Naive B cell (primary cell): Measurements from ENCODE around the gene UBE2J2. TPM values are rescaled to one million over a fixed set of nuclear protein-coding genes. Genes with fewer than 3 reads are reported as not detected.

ENCODE experiments used
- ATAC-seq, 2 donors: fragments of 150-1000 bp; cut with Tn5 transposase; 2 replicates each; pipeline ENCODE4 v1.10.0; 2021; ENCODE audit warnings: low read depth in 2 of 2, mild to moderate bottlenecking in 2 of 2, moderate library complexity in 2 of 2
- DNase-seq: peaks from one replicate; pipeline ENCODE4 v3.0.0; 2022
- H3K27ac Mint-ChIP-seq, 6 donors: one replicate each; pipeline ENCODE4 v1.8.0; 2020 to 2022; ENCODE audit warnings: mild to moderate bottlenecking in 6 of 6, mixed read lengths in 6 of 6, moderate library complexity in 5 of 6, inconsistent platforms in 2 of 6
- H3K27me3 Mint-ChIP-seq, 3 donors: one replicate each; pipeline ENCODE4 v1.8.0; 2021 to 2022; ENCODE audit warnings: mixed read lengths in 3 of 3, mild to moderate bottlenecking in 1 of 3
- H3K36me3 Mint-ChIP-seq, 2 donors: one replicate each; pipeline ENCODE4 v1.8.0; 2020 to 2022; ENCODE audit warnings: mixed read lengths in 2 of 2, inconsistent platforms in 1 of 2, mild to moderate bottlenecking in 1 of 2
- H3K4me1 Mint-ChIP-seq, 3 donors: one replicate each; pipeline ENCODE4 v1.8.0; 2020 to 2022; ENCODE audit warnings: mixed read lengths in 3 of 3, inconsistent platforms in 1 of 3, mild to moderate bottlenecking in 1 of 3, moderate library complexity in 1 of 3
- H3K4me3 Mint-ChIP-seq, 8 donors: one replicate each; pipeline ENCODE4 v1.8.0; 2020 to 2022; ENCODE audit warnings: mild to moderate bottlenecking in 8 of 8, mixed read lengths in 8 of 8, moderate library complexity in 8 of 8, inconsistent platforms in 2 of 8
- H3K9me3 Mint-ChIP-seq, 7 donors: one replicate each; pipeline ENCODE4 v1.8.0; 2020 to 2022; ENCODE audit warnings: mixed read lengths in 7 of 7, mild to moderate bottlenecking in 5 of 7, inconsistent platforms in 2 of 7, moderate library complexity in 1 of 7
- polyA plus RNA-seq, 6 donors: library from polyadenylated mRNA; unstranded; fragments of 300-500 nt; fragmentation: Illumina TruSeq; gene quantifications; one replicate each; pipeline ENCODE4 v1.2.3, GENCODE V29; 2021; ENCODE audit warnings: low read depth in 6 of 6

UBE2J2 gene
- polyA plus RNA-seq, 6 donors from 2014 or later = 75.1 to 112 (median 87.4) TPM

- Mint-ChIP-seq H3K9me3 (no peaks in the 10 kb centered on the region), H3K27ac (peak overlapping the region; percentile 76 to 94 (median 84)), H3K4me3 (peak overlapping the region; percentile 75 to 93 (median 88)), H3K4me1 (peaks cover 19 to 30% (median 20%) of the 10 kb centered on the region in 3 donors), H3K36me3 (no peaks in the 10 kb centered on the region), H3K27me3 (no peaks in the 10 kb centered on the region)
- ATAC-seq (no peak), DNase-seq (no peak)
Observed at GRCh38 chr1:1306661-1307260, 33.1 kb upstream of the UBE2J2 start.

DNA sequence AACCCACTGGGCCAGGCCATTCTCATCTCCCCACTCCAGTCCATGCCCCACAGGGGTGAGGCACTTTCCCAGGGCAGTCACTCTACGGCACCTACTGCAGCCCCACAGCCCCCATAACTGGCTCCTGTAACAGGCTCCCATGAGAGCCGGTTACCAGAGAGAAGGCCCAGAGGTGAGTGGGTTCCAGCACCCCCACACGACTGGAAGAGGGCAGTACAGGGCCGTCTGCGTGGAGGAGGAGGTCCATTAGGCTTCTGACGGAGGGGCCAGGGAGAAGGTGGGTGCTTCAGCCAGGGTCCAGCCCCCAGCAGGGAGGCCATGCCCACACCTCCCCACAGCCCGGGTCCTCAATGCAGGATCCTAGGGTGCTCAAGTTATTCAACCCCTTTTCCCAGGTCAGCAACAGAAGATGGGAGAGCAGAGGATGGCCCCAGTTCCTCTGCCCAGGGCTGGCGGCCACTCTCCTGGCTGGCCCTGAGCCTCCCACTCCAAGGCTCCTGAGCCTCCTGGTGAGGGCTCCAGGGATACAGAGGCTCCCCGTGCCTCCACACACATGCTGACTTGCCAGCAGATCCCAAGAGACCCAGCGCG lies 32.5 kb upstream of the UBE2J2 start:
- no peaks in the 10 kb centered on the region for H3K36me3 Mint-ChIP-seq
- H3K27ac Mint-ChIP-seq = peak overlapping the region; percentile 75 to 94 (median 80)
- H3K27me3 Mint-ChIP-seq = no peaks in the 10 kb centered on the region
- H3K4me1 Mint-ChIP-seq = peaks cover 19 to 30% (median 20%) of the 10 kb centered on the region in 3 donors
- H3K9me3 Mint-ChIP-seq = no peaks in the 10 kb centered on the region
- no peak for ATAC-seq
- peak overlapping the region; percentile 75 to 93 (median 88) for H3K4me3 Mint-ChIP-seq
- no peak for DNase-seq

GRCh38 chr1:1305300-1306069 lies 31.8 kb upstream of the UBE2J2 start:
- Mint-ChIP-seq H3K4me1 (peaks cover 19 to 30% (median 20%) of the 10 kb centered on the region in 3 donors), H3K4me3 (peak overlapping the region; percentile 75 to 93 (median 88)), H3K36me3 (no peaks in the 10 kb centered on the region), H3K9me3 (no peaks in the 10 kb centered on the region), H3K27ac (peak overlapping the region; percentile 42 to 83 (median 70)), H3K27me3 (no peaks in the 10 kb centered on the region)
- ATAC-seq = peak; percentile 30 to 43
- DNase-seq = peak; percentile 65

- DNase-seq = no peak
- peak overlapping the region in 1 of 6 donors; percentile 66 for H3K27ac Mint-ChIP-seq
Observed at GRCh38 chr1:1304331-1305299, 31.0 kb upstream of the UBE2J2 start.

DNA sequence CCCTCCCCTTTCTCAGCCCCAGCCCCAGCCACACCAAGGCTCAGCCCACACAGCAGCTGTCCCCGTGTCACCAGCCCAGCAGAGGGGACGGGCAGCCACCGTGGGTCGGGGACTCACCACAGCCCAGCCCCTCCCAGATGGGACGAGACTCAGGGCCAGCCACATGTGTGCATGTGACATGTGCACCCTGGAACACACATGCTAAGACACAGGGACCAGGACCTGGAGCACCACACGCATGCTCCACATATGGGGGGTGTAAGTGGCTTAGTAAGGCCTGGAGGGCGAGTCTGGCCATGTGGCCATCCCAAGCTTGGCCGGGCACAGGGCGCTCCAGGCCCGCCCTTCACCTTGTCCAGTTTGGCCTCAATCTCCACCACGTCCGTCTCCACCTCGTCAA lies 30.1 kb upstream of the UBE2J2 start:
- Mint-ChIP-seq H3K27ac (no peak overlapping the region), H3K36me3 (no peaks in the 10 kb centered on the region), H3K4me1 (peaks cover 19 to 30% (median 20%) of the 10 kb centered on the region in 3 donors), H3K9me3 (no peaks in the 10 kb centered on the region), H3K27me3 (no peaks in the 10 kb centered on the region), H3K4me3 (peak overlapping the region in 1 of 8 donors; percentile 37)
- ATAC-seq = no peak
- DNase-seq = no peak

More at GRCh38 chr1:1304331-1305299, 31.0 kb upstream of the UBE2J2 start:
- H3K4me3 Mint-ChIP-seq = peak overlapping the region in 7 of 8 donors; percentile 20 to 92 (median 84)
- ATAC-seq = no peak
- no peaks in the 10 kb centered on the region for H3K36me3 Mint-ChIP-seq
- H3K9me3 Mint-ChIP-seq = no peaks in the 10 kb centered on the region
- peaks cover 19 to 30% (median 20%) of the 10 kb centered on the region in 3 donors for H3K4me1 Mint-ChIP-seq
- H3K27me3 Mint-ChIP-seq = no peaks in the 10 kb centered on the region

DNA sequence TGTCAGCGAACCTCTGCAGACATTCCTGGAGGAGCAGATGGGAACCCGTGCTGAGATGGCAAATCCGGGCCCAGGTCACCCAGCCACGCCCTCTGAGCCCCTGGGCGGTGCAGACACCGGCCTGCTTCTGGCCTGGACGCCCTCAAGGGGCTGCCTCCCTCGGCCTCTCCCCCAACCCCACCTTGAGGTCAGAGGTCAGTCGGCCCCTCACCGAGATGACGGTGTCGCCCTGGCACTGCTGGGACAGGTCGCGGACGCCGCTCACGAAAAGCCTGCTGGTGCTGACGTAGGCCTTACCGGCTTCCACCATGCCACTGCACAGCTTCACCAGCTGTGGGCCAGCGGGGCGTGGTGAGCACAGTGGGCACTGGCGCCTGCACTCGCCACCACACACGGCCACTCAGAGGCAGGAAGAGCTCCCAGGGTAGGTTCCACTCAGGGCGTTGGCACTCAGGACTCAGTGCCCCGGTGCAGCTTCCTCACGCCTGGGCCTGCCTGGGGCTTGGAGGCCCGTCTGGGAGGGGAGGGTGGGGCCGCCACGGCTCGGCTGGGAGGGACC lies 29.4 kb upstream of the UBE2J2 start:
- H3K27ac Mint-ChIP-seq = no peak overlapping the region
- no peaks in the 10 kb centered on the region for H3K9me3 Mint-ChIP-seq
- no peak overlapping the region for H3K4me3 Mint-ChIP-seq
- ATAC-seq (no peak), DNase-seq (no peak)
- H3K4me1 Mint-ChIP-seq = peaks cover 19 to 30% (median 20%) of the 10 kb centered on the region in 3 donors
- no peaks in the 10 kb centered on the region for H3K27me3 Mint-ChIP-seq
- H3K36me3 Mint-ChIP-seq = no peaks in the 10 kb centered on the region

GRCh38 chr1:1302006-1302430 lies 28.4 kb upstream of the UBE2J2 start:
- peaks cover 17 to 27% (median 18%) of the 10 kb centered on the region in 3 donors for H3K4me1 Mint-ChIP-seq
- DNase-seq (no peak), ATAC-seq (no peak)
- no peaks in the 10 kb centered on the region for H3K9me3 Mint-ChIP-seq
- no peaks in the 10 kb centered on the region for H3K27me3 Mint-ChIP-seq
- no peaks in the 10 kb centered on the region for H3K36me3 Mint-ChIP-seq
- H3K4me3 Mint-ChIP-seq = no peak overlapping the region
- no peak overlapping the region for H3K27ac Mint-ChIP-seq

GRCh38 chr1:1300352-1300739 lies 26.7 kb upstream of the UBE2J2 start:
- peaks cover 3 to 11% (median 5%) of the 10 kb centered on the region in 3 donors for H3K4me1 Mint-ChIP-seq
- H3K9me3 Mint-ChIP-seq = no peaks in the 10 kb centered on the region
- H3K4me3 Mint-ChIP-seq = no peak overlapping the region
- no peaks in the 10 kb centered on the region for H3K36me3 Mint-ChIP-seq
- H3K27ac Mint-ChIP-seq = no peak overlapping the region
- DNase-seq = no peak
- no peaks in the 10 kb centered on the region for H3K27me3 Mint-ChIP-seq
- no peak for ATAC-seq

- peak overlapping the region in 1 of 6 donors; percentile 18 for H3K27ac Mint-ChIP-seq
- H3K36me3 Mint-ChIP-seq = no peaks in the 10 kb centered on the region
- no peaks in the 10 kb centered on the region for H3K27me3 Mint-ChIP-seq
- DNase-seq = peak; percentile 27
- H3K9me3 Mint-ChIP-seq = no peaks in the 10 kb centered on the region
- ATAC-seq = peak; percentile 75 to 76
- peaks cover 0 to 5% (median 3%) of the 10 kb centered on the region in 3 donors for H3K4me1 Mint-ChIP-seq
- H3K4me3 Mint-ChIP-seq = no peak overlapping the region
Observed at GRCh38 chr1:1299686-1300351, 26.2 kb upstream of the UBE2J2 start.

DNA sequence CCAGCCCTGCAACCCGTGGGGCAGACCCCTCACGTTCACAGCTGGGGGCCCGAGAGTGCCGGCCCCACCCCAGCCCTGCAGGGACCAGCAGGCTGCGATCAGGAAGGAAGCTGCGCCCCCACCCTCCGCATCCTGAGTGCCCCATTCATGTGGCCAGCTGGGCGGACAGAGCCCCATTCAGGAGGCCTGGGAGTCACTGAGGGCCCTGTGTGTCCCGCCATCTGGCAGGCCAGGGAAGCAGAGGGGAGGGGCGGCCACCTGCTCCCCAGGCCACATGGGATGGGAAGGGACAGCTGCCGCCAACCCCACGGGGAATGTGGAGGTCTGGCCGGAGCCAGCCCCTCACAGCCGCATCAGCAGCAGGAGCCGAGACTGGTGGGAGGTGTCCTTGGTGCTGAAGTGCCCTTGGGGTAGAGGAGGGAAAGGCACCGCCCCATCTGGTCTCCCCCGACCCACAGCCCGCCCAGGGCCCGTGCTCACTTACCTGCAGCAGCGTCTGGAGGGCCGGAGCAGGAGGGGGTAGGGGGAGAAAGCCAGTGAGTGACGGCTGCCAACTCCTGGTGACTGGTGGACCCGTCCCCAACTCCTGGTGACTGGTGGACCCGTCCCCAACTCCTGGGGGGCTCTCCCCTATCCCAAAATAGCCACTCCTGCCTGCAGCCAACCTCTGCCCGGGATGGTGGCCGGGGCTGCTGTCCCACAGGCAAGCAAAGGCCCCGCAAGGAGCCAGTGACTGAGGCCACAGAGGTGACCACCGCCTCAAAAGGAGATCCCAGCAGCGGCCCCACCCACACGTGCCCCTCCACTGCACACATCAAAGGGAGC lies 25.4 kb upstream of the UBE2J2 start:
- ATAC-seq (no peak), DNase-seq (no peak)
- Mint-ChIP-seq H3K4me3 (no peak overlapping the region), H3K36me3 (no peaks in the 10 kb centered on the region), H3K27ac (peak overlapping the region in 1 of 6 donors; percentile 18), H3K27me3 (no peaks in the 10 kb centered on the region), H3K4me1 (no peaks in the 10 kb centered on the region), H3K9me3 (no peaks in the 10 kb centered on the region)

DNA sequence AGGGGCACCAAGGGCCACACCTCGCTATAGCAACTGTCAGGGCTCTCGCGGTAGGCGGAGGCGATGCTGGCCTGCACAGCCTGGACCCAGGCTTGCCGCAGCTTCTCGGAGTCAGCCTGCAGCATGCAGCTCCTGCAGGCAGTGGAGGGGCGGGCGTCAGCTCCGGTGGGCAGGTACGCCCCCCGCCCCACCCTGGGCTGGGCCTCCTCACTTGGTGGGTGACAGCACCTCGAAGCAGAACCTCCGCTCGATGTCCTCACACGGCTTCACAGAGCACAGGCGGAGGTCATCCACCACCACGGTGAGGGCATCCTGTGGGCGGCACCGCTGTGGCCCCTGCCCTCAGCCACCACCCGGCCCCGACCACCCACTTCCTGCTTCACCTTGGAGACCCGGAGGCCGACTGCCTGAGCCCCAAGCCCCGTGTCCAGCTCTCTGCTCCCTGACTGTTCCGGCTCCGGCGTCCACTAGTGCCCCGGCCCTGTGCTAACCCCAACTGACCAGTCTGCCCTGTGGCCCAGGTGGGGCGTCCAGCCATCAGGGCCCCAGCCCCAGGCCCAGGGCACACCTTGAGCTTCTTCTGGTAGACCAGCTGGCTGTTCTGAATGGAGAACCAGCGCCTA lies 24.3 kb upstream of the UBE2J2 start:
- no peaks in the 10 kb centered on the region for H3K36me3 Mint-ChIP-seq
- ATAC-seq (no peak), DNase-seq (no peak)
- H3K27me3 Mint-ChIP-seq = no peaks in the 10 kb centered on the region
- no peak overlapping the region for H3K4me3 Mint-ChIP-seq
- no peaks in the 10 kb centered on the region for H3K4me1 Mint-ChIP-seq
- no peak overlapping the region for H3K27ac Mint-ChIP-seq
- no peaks in the 10 kb centered on the region for H3K9me3 Mint-ChIP-seq
